GM19035 (cell line): Measurements from ENCODE around the gene MYO15B.

ENCODE experiments used
- ATAC-seq: cut with Tn5 transposase; IDR thresholded peaks from one replicate; pipeline ENCODE4 v1.9.1; 2021; ENCODE audit not compliant: unreplicated experiment

The MYO15B gene

DNA sequence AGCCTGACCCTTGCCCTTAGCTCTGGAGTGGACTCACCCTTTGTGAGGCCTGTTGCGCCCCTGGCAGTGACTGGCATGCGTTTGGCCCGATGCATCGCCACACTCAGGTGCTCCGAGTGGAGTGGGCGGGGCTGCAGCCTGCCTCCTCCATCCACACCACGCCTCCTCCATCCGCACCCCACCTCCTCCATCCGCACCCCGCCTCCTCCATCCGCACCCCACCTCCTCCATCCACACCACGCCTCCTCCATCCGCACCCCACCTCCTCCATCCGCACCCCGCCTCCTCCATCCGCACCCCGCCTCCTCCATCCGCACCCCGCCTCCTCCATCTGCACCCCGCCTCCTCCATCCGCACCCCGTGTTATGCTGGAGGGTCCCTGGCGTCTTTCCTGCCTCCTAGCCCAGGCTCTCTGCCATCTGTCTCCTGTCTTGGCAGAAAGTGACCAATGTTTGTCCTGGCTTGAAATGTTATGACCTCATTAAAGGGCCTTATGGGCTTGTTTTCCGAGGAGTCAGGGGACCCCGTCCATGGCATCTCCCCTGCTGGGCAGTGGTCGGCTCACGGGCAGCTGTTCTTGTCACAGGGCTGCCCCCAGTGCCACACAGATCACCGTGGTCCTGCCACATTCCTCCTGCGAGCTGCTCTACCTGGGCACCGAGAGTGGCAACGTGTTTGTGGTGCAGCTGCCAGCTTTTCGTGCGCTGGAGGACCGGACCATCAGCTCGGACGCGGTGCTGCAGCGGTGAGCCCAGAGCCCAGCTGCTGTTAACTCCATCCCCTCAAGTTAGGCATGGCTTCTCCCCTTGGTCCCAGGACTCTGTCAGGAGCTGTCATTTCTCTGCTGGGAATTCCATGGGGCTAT, 28.7 kb upstream of the MYO15B start:
- no peak for ATAC-seq

DNA sequence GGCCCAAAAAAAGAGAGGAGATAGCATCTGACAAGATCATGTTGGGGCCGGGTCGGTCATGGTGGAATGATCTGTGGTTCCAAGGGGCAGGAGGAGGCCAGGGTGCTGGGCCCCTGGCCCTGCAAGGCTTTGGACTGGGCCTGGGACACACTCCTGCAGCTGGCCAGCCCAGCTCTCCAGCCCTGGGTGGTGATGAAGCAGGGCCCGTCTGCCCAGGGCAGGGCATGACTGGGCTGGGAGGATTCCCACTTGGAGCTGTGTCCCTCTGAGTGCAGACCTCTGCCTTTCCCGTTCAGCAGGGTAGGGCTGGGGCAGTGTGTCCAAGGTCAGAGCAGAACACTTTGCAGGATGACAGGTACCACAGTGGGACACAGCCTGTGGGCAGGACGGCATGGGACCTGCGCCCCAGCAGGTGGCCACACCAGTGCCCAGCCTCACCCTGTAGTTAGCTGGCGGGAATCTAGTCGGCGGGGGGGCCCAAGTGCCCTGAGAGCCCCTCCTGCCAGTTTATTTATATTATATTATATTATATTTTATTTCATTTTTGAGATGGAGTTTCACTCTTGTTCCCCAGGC, 27.6 kb upstream of the MYO15B start:
- no peak for ATAC-seq

DNA sequence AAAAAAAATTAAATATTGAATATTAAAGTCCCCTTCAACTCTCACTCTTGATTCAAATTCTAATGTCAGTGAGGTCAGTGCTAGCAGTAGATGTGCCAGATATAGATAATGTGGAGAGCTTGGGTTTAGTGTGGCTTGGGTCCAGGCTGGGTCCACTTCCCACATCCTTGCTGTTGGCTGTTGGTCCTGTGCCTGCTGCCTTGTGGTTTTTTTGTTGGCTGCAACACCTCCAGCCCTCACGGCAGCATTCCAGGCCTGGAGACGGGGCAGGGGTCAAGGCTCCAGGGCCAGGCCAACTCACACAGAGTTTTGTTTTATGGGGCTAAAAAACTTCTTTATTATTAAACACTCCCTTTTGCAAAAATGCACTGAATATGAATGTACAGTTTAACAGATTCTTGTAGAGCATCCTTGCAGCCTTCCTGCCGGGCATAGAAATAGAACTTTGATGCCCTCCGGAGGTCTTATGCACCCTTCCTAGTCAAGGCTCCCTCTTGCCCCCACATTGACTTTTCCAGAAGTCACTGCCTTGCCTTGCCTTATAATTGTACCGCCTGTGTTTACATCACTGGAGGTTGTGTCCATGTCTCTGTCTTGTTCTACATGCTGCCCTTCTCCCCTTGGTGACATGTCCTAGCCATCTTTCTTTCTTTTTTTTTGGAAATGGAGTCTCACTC, 25.5 kb upstream of the MYO15B start:
- no peak for ATAC-seq

DNA sequence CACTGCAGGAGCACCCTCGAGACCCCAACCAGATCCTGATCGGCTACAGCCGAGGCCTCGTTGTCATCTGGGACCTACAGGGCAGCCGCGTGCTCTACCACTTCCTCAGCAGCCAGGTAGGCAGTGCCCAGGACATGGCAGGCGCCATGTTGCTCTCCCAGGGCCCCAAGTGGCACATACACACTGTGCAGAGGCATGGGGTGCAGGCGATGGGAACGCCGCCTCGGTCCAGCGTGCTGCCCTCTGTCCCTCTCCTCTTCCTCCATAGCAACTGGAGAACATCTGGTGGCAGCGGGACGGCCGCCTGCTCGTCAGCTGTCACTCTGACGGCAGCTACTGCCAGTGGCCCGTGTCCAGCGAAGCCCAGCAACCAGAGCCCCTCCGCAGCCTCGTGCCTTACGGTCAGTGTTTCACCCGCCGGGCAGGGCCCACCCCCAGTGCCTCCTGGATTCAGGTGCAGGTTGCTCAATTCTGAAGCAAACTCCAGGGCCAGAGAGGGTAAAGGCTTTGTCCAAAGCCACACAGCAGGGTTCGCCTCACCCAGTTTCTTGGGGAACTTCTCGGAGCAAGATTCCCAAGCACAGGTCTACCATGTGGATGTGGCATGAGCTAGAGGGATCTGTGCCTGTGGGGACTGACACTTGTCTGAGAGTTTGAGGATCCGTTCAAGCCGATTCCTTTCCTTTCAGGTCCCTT, 24.4 kb upstream of the MYO15B start:
- ATAC-seq: no peak

DNA sequence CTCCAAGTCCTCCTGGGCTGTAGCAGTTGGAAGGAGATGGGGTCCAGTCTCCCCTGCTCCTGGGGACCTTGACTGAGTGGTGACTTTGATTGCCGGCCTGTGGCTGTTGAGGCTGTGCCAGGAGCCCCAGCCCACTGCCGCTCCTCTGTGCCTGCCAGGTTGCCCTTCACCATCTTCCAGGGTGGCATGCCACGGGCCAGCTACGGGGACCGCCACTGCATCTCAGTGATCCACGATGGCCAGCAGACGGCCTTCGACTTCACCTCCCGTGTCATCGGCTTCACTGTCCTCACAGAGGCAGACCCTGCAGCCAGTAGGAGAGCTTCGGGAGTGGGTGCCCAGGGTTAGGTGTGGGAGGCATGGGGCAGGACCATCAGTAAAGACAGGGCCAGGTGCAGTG, 23.4 kb upstream of the MYO15B start:
- ATAC-seq: no peak

DNA sequence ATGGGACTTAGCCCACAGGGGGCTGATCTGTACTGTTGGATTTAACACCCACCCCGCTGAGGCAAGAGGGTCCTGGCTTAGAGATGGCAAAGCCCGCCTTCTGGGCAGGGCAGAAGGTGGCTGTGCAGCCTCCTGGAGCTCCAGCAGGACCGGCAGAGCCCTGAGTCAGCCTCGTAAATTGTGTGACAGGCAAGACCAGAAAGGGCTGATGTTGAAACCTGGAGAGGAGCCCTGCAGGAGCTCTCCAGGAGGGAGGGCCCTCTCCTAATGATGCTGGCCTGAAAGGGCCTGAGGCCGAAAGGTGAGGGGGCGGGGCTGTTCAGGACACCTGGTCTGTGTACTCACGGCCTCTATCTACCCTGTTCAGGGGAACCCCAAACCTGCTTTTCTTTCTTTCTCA, 22.5 kb upstream of the MYO15B start:
- no peak for ATAC-seq

DNA sequence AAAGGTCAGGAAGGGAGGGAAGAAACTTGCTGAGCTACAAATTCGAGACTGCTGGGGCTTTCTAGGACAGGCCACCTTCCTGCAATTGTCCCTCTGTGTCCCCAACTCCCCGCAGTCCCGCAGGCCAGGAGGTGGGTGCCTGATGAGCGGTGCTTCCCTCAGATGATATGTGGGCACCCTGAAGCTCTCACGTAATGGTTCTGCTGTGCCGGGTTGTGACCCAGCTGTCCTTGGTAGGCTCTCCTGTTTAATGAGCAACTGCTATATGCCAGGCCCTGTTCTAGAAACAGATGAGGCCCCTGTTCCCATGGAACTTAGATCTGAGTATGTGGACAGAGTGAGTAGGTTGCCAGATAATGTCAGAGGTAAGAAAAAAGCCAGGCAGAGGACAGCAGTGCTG, 22.0 kb upstream of the MYO15B start:
- no peak for ATAC-seq

DNA sequence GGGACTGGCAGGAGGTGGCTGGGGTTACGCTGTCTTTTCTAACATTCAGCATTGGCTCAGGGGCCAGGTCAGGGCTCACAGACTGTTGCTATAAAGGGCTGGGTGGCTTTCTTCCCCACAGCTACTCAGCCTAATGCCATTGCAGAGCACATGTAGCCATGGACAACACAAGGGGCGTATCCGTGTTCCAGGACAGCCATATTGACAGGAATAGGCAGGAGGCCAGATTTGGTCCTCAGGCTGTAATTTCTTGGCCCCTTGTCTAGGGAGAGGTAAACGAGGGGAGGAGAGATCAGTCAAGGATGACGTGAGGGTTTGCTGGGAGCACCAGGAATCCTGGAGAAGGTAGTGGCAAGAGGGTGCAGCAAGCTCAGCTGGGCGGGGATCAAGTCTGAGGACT, 21.2 kb upstream of the MYO15B start:
- ATAC-seq: no peak

DNA sequence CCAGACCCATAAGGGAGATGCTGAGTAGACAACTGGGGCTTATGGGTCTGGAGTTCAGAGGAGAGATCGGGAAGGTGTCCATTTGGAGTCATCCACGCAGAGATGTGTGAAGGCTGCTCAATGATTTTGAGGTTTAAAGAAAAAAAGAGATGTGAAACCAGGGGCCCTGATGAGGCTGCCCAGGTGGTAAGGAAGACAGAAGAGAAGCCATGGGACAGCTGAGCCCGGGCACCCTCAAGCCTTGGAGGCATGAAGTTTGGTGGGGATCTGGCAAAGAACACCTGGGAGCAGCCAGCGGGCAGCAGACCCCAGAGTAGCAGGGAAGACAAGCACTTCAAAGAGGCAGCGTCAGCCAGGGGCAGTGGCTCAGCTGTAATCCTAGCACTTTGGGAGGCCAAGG, 20.8 kb upstream of the MYO15B start:
- no peak for ATAC-seq

DNA sequence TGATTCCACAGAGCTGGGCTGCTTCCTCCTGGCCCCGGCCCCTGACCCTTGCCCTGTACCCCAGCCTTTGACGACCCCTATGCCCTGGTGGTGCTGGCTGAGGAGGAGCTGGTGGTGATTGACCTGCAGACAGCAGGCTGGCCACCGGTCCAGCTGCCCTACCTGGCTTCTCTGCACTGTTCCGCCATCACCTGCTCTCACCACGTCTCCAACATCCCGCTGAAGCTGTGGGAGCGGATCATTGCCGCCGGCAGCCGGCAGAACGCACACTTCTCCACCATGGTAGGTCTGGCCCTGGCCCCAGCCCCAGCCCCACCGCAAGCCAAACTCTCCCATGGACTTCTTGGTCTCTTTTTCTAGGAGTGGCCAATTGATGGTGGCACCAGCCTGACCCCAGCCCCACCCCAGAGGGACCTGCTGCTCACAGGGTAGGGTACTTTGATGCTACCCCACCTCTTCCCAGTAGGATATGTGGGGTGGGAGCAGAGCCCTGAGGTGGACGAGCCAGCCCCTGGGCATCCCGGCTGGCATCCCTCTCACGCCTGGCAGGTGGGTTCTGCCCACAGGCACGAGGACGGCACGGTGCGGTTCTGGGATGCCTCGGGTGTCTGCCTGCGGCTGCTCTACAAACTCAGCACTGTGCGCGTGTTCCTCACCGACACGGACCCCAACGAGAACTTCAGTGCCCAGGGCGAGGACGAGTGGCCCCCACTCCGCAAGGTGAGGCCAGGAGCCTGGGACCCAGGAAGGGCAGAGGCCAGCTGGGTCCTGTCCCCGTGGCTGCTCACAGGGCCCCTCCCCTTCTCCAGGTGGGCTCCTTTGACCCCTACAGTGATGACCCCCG, 19.0 kb upstream of the MYO15B start:
- no peak for ATAC-seq

DNA sequence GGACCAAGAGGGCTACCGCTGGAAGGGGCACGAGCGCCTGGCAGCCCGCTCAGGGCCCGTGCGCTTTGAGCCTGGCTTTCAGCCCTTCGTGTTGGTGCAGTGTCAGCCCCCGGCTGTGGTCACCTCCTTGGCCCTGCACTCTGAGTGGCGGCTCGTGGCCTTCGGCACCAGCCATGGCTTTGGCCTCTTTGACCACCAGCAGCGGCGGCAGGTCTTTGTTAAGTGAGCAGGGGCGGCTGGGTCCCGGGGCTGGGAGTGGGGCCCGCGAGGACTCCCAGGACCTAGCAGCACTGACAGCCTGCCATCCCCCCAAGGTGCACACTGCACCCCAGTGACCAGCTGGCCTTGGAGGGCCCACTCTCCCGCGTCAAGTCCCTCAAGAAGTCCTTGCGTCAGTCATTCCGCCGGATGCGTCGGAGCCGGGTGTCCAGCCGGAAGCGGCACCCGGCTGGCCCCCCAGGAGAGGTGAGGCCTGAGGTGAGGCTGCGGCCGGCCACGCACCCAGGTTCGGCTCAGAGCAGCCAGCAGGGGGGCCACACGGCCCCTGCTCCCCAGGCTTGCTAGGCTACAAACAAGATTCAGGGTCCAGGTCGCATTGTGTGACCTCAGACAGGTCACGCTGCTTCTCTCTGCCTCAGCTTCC, 17.4 kb upstream of the MYO15B start:
- no peak for ATAC-seq

DNA sequence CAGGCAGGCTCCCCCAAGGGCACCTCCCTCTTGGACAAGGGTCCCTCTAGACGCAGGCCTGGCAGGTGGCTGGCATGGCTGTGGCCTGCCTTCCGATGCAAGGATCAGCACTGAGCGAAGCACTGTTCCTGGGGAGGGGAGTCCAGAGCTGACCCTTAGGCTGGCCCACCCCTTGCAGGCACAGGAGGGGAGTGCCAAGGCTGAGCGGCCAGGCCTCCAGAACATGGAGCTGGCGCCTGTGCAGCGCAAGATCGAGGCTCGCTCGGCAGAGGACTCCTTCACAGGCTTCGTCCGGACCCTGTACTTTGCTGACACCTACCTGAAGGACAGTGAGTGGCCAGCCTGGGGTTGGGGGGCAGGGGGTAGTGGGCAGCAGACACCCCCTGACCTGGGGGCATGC, 16.8 kb upstream of the MYO15B start:
- no peak for ATAC-seq

DNA sequence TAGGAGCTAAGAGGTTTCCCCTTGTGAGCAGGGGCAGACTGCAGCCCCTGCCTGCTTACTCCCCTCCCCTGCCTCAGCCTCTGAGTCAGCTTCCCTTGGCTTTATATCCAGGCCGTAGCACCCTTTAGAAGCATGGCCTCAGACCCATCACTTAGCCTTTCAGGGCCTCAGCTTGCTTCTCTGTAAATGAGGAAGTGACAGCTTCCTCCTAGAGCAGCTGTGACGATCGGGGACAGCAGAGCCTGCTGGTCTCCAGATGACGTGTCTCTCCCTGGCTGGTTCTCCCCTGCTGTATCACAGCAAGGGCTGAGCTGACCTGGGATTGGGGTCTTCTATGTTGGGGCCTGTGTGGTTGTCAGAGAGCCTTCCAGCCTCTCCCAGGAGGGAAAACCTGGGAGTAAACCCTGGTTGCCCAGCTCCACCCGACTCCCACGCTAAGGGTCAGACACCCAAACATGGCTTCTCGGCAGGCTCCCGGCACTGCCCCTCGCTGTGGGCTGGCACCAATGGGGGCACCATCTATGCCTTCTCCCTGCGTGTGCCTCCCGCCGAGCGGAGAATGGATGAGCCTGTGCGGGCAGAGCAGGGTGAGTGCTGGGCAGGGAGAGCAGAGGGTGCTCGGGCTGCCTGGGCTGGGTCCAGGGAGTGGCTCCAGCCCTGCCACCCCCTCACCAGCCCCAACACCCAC, 16.3 kb upstream of the MYO15B start:
- ATAC-seq: no peak

DNA sequence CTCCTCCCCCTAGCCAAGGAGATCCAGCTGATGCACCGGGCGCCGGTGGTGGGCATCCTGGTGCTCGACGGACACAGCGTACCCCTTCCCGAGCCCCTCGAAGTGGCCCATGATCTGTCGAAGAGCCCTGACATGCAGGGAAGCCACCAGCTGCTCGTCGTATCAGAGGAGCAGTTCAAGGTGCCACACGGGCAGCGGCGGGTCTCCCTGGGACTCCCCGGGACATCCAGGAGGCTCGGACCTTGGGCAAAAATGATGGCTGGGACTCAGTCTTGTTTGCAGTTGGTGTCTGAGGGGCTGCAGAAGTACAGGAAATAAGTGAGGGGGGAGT, 15.8 kb upstream of the MYO15B start:
- no peak for ATAC-seq

DNA sequence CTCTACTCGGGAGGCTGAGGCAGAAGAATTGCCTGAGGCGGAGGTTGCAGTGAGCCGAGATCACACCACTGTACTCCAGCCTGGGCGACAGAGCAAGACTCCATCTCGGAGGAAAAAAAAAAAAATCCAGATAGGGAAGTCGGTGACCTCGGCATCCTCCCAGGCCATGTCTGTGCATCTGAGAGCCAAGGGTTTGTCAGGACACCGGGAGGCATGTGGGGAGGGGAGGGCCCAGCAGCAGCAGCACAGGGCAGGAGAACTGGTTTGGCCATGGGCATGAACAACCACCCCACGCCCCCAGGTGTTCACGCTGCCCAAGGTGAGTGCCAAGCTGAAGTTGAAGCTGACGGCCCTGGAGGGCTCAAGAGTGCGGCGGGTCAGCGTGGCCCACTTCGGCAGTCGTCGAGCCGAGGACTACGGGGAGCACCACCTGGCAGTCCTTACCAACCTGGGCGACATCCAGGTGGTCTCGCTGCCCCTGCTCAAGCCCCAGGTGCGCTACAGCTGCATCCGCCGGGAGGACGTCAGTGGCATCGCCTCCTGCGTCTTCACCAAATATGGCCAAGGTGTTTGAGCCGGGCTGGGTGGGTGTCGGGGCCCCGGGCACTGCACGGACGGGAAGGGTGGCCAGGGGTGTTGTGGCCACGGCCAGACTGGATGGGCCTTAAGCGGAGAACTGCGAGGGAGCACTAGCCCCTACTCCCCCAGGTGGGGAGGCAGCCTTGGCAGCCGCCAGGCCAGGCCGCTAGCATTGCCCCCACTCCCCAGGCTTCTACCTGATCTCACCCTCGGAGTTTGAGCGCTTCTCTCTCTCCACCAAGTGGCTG, 14.7 kb upstream of the MYO15B start:
- ATAC-seq: no peak

DNA sequence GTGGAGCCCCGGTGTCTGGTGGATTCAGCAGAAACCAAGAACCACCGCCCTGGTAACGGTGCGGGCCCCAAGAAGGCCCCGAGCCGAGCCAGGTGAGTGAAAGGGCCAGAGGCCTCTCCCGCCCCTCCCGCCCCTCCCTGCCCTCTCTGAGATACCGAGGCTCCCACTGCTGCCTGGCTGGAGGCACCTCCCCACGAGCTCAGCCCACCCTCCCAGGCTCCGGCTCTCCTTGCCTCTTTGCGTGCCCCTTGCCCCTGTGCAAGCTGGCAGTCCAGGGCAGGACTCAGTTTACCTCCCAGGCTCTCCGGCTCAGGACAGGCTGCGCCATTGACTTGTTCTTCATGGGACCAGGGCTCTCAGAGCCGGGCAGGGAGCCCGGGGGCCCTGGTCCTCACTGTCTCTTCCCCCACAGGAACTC, 14.1 kb upstream of the MYO15B start:
- ATAC-seq: no peak

DNA sequence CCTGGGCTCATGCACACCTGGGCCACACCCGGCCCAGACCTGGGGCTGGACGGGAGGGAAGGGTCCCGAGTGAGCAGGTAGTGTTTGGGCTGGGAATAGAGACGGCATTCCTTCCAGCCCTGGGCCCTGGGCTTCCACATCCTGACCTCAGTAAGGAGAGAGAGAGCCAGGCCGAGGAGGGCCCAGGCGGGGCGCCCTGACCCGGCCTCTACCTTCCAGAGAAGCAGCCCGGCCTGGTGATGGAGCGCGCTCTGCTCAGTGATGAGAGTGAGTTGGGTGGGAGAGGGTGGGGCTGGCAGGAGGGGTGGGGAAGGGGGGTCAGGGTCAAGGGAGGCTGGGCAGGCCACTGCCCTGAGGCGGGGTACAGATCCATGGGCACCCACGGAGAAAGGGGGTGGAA, 13.6 kb upstream of the MYO15B start:
- ATAC-seq: no peak

DNA sequence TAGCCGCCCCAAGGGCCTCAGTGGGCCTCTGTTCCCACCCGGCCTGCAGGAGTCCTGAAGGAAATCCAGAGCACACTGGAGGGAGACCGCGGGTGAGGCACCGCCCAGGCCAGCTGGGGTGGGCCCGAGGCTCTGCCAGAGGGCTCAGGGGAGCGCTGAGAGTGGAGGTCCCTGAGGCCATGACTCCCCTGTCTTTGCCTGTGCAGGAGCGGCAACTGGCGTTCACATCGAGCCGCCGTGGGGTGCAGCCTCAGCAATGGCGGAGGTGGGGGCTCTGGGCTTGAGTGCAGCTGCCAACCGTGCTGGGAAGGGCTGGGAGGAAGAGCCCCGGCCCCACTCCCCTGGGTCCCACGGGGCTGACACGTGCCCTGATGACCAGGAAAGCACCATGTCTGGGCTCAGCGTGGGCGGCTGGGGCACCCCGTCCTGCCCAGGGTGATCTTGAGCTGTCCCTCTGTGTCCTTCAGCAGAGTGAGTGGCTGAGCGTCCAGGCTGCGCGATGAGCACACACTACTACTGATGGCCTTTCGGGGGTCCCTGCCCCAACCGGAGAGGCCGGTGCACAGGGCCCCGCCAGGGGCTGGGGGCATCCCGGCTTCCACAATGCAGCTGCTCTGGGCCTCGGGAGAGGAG, 13.1 kb upstream of the MYO15B start:
- no peak for ATAC-seq

DNA sequence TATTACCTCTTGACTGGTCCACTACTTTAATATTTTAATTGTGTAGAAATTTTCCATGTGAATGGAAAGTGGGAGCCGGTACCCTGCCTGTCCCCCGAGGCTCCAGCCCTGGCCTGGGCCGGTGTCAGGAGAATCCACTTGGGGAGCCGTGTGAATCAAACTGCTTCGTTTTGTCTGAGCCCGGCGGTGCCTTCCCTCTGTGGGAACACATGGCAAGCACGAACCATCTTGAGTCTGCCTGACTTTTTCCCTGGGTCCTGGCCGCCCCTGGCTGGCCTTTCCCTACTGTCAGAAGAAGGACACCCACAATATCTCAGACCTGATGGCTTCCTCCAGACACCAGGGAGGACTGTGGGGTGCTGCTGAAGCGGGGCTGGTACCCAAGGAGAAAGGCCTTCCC, 12.4 kb upstream of the MYO15B start:
- ATAC-seq: no peak
